ENCODE data around the gene VEZF1. TPM values are rescaled to one million over a fixed set of nuclear protein-coding genes. Genes with fewer than 3 reads are reported as not detected.

Gene VEZF1
- total RNA-seq, 2 donors from 2014 or later = 38.9 to 53.3 TPM

DNA sequence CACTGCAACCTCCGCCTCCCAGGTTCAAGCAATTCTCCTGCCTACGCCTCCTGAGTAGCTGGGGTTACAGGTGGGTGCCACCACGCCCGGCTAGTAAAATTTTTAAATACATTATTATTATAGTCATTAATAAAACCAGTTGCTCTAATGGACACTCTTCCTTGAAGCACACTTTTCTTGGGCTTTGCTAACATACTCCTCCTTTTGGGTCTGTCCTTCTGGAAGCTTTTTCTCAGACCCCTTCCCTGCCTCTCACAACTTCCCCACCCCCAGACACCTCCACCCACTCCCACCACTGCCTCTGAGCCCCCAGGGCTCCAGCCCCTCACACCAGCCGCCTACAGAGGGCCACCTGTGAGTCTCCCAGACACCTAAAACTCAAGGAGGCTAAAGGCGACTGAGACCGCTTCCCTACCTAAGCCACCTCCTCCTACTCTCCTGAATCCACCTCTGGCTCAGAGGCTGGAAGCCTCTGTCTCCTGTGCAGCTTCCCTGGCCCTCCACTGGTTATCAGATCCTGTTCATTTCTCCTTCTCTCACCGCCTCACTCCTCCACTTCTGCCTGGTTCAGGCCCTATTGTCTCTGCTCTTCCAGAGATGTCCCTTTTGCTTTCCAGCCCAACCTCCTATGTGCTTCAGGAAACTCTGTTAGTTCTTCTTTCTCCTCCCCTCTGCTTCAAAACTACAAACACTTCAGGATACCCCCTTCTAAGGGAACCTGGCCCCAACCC lies 30.8 kb downstream of the VEZF1 start:
- intact Hi-C loops (cut with DNase I, micrococcal nuclease) = no loop called here
- ATAC-seq (no peak), DNase-seq (no peak)

GRCh38 chr17:57956291-57957119 lies 31.5 kb downstream of the VEZF1 start:
- DNase-seq (no peak), ATAC-seq (peak; percentile 24)
- intact Hi-C loops (cut with DNase I, micrococcal nuclease) = no loop called here

DNA sequence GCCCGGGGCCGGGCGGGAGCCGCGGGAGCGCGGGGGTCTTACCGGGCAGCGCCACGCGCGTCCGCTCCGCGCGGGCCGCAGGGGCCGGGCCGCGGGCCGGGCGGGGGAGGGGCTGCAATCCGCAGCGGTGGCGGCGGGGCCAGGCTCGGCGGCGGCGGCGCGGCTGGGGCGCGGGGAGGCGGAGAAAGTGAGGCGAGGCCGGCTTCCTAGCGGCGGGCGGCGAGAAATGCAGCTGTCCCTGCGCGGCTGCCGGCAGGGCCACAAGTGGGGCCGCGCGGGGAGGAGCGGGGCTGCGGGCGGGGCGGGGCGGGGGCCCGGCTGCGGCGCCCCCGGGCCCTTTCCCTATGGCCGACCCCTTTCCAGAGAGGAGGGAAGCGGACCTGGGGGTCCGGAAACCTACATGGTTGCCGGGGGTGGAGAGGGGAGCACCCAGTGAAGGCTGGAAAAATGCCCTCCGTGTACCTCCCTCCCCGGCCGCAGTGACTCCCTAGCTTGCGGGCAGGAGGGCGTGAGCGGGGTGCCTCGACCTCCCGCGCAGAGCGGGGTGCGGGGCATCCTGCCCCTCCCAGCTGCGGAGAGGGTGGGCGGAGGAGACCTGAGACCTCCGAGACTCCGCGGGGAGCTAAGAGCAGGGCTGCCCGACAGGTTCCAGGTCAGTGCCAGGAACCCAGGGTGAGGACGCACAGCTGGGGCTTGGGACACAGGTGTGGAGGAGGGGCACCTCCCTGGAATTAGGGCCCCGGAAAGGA lies 32.7 kb downstream of the VEZF1 start, which contains the start of gene CUEDC1:
TSS of gene CUEDC1 (minus strand) at position 230 of the 749 bp plus-strand sequence. CDS start 69,848 bp downstream, outside the sequence.
- intact Hi-C loops (cut with DNase I, micrococcal nuclease) = no loop called here
- peak; percentile 72 to 85 for DNase-seq
- peak; percentile 84 for ATAC-seq

DNA sequence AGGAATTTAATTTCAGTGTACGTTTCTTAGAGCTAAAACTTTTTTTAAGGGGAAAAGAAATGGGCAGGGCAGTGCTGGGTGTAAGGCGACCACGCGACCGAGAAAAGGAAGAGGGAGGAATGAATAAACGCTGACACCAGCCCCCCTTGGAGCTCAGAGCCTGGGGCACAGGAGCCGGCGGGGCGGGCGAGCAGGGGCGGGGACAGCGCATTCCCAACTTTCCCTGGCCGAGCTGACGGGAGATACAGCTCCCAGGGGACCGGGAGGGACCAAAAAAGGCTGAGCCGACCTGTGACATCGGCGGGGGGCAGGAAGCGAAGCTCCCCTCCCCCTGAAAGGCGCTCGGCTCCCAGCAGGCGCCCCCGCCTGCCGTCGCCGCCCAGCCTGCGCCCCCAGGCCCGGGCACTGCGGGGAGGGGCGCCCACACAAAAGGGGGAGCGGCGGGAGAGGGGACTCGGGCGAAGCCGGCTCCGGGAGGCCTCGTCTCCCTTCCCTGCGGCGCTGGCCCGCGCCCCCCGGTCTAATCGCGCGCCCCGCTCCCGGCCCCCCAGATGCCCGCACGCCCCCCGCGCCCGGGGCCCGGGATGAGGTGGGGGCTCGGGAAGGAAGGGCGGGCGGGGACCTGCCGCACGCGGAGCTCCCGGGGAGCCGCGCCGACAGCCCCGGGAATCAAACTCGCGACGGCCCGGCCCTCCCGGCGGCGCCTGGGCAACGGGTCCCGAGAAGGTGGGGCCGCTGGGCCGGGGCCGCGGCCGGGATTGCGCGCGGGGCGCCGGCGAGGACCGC lies 33.5 kb downstream of the VEZF1 start:
- intact Hi-C loops (cut with DNase I, micrococcal nuclease) = loop anchor here in 1 of 2 donors (5.0 kb wide), 1 partner anchor 62 kb away; no protein-coding TSS in a partner anchor
- DNase-seq (peak; percentile 58 to 69), ATAC-seq (peak; percentile 35)

DNA sequence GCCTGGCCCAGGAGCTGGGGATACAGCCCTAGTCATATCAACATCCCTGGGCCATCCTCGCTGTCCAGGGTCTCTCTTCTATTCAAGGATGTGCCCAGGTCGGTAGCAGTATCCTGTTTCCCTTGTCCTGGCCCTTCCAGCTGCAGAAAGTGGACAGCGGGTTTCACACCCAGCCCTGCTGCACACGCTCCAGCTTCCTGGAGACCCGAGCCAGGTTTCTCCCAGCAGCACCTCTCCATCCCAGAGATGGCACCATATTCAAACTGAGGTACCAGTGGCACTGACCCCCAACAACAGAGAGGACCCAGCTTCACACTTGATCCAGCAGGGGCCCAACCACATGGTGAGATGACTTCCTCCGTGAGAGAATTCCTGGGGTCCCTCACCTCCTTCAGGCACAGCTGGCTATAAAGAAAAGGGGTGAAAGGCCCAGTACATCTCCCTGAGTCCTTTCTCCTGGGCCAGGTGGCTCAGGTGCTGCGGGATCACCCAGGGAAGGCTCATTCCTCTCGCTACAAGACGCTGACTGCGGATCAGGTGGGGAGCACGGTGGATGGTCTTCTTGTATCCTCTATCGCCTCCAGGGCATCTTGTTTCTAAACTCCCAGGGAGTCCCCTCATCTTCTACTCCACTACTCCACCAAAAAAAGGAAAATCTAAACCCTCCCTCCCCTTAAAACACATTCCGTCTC lies 34.2 kb downstream of the VEZF1 start:
- intact Hi-C loops (cut with DNase I, micrococcal nuclease) = loop anchor here in 1 of 2 donors (5.0 kb wide), 1 partner anchor 62 kb away; no protein-coding TSS in a partner anchor
- ATAC-seq (no peak), DNase-seq (no peak)

- ATAC-seq (no peak), DNase-seq (no peak)
- intact Hi-C loops (cut with DNase I, micrococcal nuclease) = loop anchor here in 1 of 2 donors (5.0 kb wide), 1 partner anchor 61 kb away; no protein-coding TSS in a partner anchor
Measured at GRCh38 chr17:57953219-57953618, 34.8 kb downstream of the VEZF1 start.

GRCh38 chr17:57949649-57950048 lies 38.4 kb downstream of the VEZF1 start:
- peak; percentile 43 to 58 for DNase-seq
- peak; percentile 50 for ATAC-seq
- intact Hi-C loops (cut with DNase I, micrococcal nuclease) = loop anchor here in 1 of 2 donors (5.0 kb wide), 1 partner anchor 57 kb away; no protein-coding TSS in a partner anchor

DNA sequence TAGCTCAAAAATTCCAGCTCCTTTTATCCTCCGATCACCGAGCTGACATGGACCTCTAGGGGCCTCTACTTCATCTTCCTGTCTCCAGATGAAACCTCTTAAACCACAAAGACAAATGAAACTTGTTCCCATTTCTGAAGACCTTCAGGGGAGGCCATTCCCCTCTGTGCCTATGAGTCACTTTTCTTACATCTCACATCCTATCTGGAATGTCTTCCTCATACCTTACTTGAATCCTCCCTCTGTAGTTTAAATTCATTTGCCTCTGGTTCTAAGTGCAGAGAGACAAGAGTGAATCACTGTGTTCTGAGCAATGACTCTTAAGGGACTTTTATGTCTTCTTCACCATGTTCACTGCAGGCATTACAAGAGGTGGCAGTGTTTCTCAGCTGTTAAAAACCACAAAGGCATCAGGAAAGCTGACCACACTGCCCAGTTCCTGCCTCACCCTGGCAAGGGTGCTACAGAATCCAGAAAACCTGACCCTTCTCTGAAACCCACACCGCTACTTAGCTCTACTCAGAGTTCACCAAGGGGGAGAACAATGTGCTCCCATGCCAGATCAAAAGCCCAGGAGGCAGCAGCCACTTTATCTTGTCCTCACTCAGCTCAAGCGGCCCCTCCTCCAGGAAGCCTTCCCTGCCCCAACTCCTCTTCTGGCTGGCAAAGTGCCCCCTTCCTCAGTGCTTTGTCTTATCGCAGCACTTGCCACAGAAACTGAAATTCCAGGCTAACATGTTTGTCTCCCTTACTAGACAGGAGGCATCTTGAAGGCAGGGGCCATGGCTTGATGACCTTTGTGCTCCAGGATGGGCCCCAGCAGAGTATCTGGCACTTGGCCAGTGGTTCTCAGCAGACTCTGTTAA lies 39.3 kb downstream of the VEZF1 start:
- DNase-seq (peak in 1 of 2 donors; percentile 31), ATAC-seq (peak; percentile 33)
- intact Hi-C loops (cut with DNase I, micrococcal nuclease) = no loop called here

- intact Hi-C loops (cut with DNase I, micrococcal nuclease) = no loop called here
- ATAC-seq (no peak), DNase-seq (no peak)
Measured at GRCh38 chr17:57948169-57948554, 39.9 kb downstream of the VEZF1 start.

DNA sequence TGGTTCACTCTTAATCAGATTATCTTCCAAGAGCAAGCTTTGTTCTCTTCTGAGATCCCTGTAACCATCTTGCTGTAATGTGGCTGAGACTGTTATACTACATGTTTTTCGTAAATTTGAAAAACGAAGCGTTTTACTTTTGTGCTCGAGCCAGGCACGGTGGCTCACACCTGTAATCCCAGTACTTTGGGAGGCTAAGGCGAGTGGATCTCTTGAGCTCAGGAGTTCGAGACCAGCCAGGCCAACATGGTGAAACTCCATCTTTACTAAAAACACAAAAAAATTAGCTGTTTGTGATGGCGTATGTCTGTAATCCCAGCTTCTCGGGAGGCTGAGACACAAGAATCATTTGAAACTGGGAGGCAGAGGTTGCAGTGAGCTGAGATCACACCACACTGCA lies 40.7 kb downstream of the VEZF1 start:
- ATAC-seq = no peak
- intact Hi-C loops (cut with DNase I, micrococcal nuclease) = no loop called here
- DNase-seq = no peak

DNA sequence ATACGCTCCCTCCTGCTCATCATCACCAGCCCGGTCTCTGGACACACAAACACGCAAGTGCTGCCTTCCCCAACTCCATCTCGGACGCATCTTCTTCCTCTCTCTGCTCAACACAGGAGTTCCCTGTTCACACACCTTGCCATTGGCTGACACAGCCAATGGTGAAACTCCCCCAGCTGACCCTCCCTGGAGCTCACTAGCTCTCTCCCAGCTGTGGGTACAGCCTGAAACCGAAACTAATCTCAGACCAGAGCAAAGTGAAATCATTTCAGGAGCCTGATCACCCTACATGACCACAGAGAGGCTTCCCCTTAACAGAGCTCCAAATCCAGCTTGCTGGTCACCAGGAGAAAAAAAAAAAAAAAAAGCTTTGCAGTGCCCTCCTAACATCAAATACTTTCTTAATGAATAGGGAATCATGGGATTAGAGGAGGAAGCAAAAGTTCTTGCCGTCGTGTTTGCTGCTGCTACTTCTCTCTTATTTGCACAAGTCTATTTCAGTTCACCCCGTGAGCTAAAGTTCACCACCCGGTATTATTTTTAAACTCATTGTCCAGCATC lies 41.2 kb downstream of the VEZF1 start:
- intact Hi-C loops (cut with DNase I, micrococcal nuclease) = no loop called here
- peak; percentile 87 for ATAC-seq
- peak; percentile 47 to 83 for DNase-seq

DNA sequence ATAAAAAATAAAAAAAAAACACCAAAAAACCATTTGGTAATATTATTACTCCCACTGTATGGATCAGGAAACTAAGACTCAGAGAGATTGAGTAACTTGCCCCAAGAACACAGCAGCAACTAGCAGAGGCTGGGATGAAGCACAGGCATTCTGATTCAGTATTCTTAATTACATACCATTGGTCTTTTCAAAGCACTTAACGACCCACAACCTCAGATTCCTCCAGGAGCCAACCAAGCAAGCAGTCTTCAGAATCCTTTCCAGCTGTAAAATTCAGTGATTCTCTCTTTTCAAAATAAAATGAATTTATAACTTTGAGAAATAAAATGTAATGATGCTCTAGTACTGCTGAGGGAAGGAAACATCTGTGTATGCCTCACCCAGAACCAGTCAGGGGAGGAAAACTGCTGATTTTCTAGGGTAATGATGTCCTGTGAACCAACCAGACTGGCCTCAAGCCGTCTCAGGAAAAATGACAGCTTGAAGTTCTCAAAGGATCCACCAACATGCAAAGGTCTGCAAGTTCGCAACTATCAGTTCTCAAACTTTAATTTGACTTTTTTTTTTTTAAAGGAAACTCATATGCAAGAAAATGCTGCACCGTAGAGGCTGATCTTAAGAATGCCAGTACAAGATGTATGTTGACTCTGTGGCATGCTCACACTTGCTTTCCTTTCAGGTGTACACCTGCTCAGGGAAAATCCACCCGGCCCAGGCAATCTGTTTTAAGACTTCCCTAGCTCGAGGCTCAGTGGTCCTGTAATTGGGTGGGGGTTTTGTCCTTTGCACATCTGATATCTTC lies 41.9 kb downstream of the VEZF1 start:
- no peak for DNase-seq
- peak; percentile 44 for ATAC-seq
- intact Hi-C loops (cut with DNase I, micrococcal nuclease) = no loop called here

- intact Hi-C loops (cut with DNase I, micrococcal nuclease) = no loop called here
- no peak for DNase-seq
- ATAC-seq = no peak
Measured at GRCh38 chr17:57944908-57945307, 43.1 kb downstream of the VEZF1 start.

DNA sequence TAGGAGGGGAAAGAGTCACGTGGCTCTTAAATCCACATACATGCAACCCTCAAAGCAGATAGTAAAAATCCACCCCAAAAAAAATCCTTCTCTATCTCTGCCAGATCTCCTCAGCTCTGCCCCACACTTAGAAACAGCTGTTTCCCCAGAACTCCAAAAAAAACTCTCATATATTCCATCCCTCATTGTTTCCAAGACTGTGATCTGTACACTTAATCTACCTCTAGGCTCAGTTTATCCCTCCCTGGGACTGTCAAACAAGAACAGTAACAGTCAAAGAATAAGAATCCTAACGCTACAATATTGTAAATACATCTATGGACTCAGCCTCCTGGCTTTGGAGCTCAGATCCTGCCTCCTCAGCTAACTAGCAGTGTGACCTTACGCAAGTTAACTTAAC lies 44.4 kb downstream of the VEZF1 start:
- intact Hi-C loops (cut with DNase I, micrococcal nuclease) = no loop called here
- DNase-seq = no peak
- no peak for ATAC-seq

- ATAC-seq = no peak
- DNase-seq = no peak
- intact Hi-C loops (cut with DNase I, micrococcal nuclease) = no loop called here
Measured at GRCh38 chr17:57943140-57943539, 44.9 kb downstream of the VEZF1 start.

Measured in left colon (tissue), 2 donors.